ENCODE data around the gene RNF212B. TPM values are rescaled to one million over a fixed set of nuclear protein-coding genes. Genes with fewer than 3 reads are reported as not detected.

RNF212B gene
- total and polyA plus RNA-seq, 4 donors: 0.06 to 0.51 (median 0.17) TPM; not detected in 1

GRCh38 chr14:23306412-23307145 is 68.8 kb downstream of the RNF212B start, which contains the start of gene BCL2L2 (continued):
- TF ChIP-seq GABPA (IDR thresholded peaks at IDR 0.05 in 1 of 2, conservative IDR thresholded peaks at IDR 0.05 in 1 of 2): peak in 1 of 2 donors; percentile 82
- peak in 1 of 2 donors; percentile 50 for TF ChIP-seq JUND (IDR thresholded peaks at IDR 0.05)
- TF ChIP-seq FOXA2 (IDR thresholded peaks at IDR 0.05): peak; percentile 25
- TF ChIP-seq CTCF (IDR thresholded peaks at IDR 0.05; ENCODE audit: low read depth, low read length, missing input control): no peak
- peak; percentile 83 for TF ChIP-seq NR2F2 (IDR thresholded peaks at IDR 0.05)
- TF ChIP-seq SP1 (IDR thresholded peaks at IDR 0.05): peak; percentile 91
- peak; percentile 47 to 76 for TF ChIP-seq RXRA (IDR thresholded peaks at IDR 0.05)
- TF ChIP-seq ATF3 (IDR thresholded peaks at IDR 0.05): peak; percentile 63

GRCh38 chr14:23307146-23307530 is 69.4 kb downstream of the RNF212B start:
- no peak for DNase-seq (ENCODE audit: low spot score)
- Histone ChIP-seq H3K27me3 (ENCODE audit: control insufficient read depth in 4 of 4, insufficient read depth in 4 of 4, low read length in 3 of 4) (no peaks in the 10 kb centered on the region), H3K27ac (ENCODE audit: low read depth in 1 of 2, low read length in 2 of 2) (peak overlapping the region; percentile 84 to 93), H3K4me1 (ENCODE audit: control insufficient read depth in 4 of 4, insufficient read depth in 4 of 4, low read length in 3 of 4) (peaks cover 15 to 43% (median 26%) of the 10 kb centered on the region in 4 donors), H3K4me3 (ENCODE audit: low read depth in 1 of 3, low read length in 3 of 3) (peak overlapping the region; percentile 75 to 93 (median 93)), H3K9me3 (ENCODE audit: control insufficient read depth in 4 of 4, low read length in 3 of 4) (no peaks in the 10 kb centered on the region), H3K36me3 (ENCODE audit: control insufficient read depth in 4 of 4, insufficient read depth in 3 of 4, low read depth in 1 of 4, low read length in 3 of 4) (peaks cover 0 to 14% (median 6%) of the 10 kb centered on the region in 4 donors), H3K9ac (ENCODE audit: low read depth in 1 of 2, low read length in 2 of 2) (peak overlapping the region; percentile 93 to 95)
- WGBS: 14% methylated on average over 5 of the region's 5 CpGs
- TF ChIP-seq ZBTB33 (IDR thresholded peaks at IDR 0.05) (no peak), RXRA (IDR thresholded peaks at IDR 0.05) (no peak), HNF4G (IDR thresholded peaks at IDR 0.05) (no peak), YY1 (IDR thresholded peaks at IDR 0.05) (no peak), FOXA1 (IDR thresholded peaks at IDR 0.05) (no peak), HNF4A (conservative IDR thresholded peaks at IDR 0.05) (no peak), EGR1 (IDR thresholded peaks at IDR 0.05; ENCODE audit: low read depth in 2 of 2) (no peak), CTCF (IDR thresholded peaks at IDR 0.05; ENCODE audit: low read depth, low read length, missing input control) (no peak), ATF3 (IDR thresholded peaks at IDR 0.05) (no peak), TAF1 (conservative IDR thresholded peaks at IDR 0.05) (no peak), RAD21 (IDR thresholded peaks at IDR 0.05) (no peak), GABPA (IDR thresholded peaks at IDR 0.05 in 1 of 2, conservative IDR thresholded peaks at IDR 0.05 in 1 of 2) (no peak), REST (IDR thresholded peaks at IDR 0.05) (no peak), JUND (IDR thresholded peaks at IDR 0.05) (no peak), SP1 (IDR thresholded peaks at IDR 0.05) (no peak), FOXA2 (IDR thresholded peaks at IDR 0.05) (no peak)
- TF ChIP-seq, protein P1, sequence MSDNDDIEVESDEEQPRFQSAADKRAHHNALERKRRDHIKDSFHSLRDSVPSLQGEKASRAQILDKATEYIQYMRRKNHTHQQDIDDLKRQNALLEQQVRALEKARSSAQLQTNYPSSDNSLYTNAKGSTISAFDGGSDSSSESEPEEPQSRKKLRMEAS (IDR thresholded peaks at IDR 0.05): no peak
